TTC549 (cell line): ENCODE measurements around the gene CACFD1.

Experiments used
- FAIRE-seq: peaks from 2 replicates; lab custom pipeline; 2012; peaks lifted over from hg19 to GRCh38; lab: Jason Lieb, UNC

CACFD1 gene

DNA sequence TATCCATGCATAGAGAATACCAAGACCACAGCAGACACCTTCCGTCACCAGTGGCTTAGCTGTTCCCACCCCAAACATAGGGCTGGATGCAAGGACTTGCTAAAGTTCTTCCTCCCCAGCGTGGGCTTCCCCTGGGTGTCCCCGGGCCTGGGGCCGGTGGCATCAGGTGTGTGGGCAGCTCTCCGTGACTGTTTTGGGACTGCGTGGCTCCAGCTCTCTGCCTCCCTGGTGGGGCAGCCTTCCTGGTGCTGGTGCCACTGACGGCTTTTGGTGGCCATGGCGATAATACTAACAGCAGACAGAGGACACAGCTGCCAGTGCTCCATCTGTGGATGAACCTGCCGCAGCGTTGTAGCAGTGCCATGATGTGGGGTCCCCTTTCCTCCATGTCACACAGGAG lies 4.9 kb downstream of the CACFD1 start:
- no peak for FAIRE-seq

DNA sequence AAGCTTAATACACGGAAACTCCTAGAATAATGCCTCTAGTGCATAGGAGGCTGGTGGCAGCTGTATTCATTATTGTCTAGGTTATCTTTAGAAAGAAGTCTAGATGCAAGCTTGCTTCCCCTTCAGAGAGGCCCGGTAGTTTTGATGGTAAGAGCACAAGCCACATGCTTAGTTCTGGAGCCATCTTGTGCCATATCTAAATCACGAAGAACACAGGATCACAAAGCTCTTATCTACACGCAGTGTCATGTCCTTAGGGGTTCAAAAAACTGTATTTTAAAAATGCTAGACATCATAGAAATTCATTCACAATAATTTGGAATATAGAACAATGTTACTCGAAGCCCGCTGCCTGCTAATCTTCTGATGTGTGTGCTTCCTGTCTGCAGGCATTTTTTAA lies 6.2 kb downstream of the CACFD1 start:
- no peak for FAIRE-seq

DNA sequence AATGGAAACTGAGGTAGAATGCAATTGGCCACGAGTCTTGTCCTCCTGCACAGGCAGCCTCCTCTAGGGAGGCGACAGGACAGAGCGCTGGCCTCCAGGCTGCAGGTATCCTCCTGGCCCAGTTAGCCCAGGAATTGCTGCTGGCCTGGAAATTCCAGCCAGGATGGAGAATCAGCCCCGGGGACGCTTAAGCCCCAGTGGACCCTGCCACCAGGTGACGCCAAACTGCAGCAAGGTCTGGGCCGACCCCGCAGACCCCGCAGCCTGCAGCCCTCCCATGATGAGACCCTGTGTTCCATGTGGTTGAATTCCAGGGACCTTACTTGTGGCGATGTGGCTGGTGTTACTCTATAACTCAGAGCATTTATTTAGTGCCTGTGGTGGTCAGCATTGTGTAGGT lies 7.3 kb downstream of the CACFD1 start:
- FAIRE-seq, result no peak

DNA sequence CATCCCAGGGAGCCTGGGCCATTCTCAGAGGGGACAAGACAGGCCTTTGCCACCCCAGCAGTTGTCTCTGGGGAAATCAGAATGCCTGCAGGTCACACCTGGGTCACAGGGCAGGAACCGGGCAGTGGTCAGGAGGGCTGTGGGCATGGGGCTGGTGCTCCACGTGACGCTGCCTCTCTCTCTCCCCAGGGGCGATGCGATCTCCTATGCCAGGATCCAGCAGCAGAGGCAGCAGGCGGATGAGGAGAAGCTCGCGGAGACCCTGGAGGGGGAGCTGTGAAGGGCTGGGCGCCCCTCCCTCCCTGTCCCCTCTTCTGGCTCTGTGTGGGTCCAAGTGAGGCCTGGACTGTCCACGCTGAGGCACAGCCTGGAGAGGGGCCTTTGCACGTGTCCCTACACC lies 8.6 kb downstream of the CACFD1 start:
- FAIRE-seq, result no peak

DNA sequence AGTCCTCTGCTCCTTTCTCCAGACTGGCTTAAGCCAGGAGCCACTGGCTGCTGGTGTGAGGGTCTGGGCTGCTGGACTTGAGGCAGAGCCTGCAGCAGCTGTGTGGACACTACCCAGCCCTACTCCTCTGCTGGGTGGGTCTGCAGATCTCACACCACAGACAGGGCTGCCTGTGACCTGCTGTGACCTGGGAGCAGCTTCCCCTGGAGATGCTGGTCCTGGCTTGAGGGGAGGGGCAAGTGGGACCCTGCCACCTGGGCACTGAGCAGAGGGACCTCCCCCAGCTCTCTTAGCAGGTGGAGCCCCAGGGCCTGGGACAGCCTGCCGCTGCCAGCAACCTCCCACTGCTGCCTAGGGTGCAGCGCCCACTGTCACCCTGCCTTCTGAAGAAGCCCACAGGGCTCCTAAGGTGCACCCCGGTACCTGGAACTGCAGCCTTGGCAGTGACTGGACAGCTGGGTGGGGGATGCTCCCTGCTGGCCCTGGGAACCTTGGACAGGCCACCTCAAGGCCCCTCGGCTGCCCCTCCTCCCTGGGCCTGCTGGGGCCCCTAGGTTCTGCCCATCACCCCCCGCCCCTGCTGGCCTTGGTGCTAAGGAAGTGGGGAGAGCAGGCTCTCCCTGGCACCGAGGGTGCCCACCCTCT lies 9.1 kb downstream of the CACFD1 start:
- no peak for FAIRE-seq

DNA sequence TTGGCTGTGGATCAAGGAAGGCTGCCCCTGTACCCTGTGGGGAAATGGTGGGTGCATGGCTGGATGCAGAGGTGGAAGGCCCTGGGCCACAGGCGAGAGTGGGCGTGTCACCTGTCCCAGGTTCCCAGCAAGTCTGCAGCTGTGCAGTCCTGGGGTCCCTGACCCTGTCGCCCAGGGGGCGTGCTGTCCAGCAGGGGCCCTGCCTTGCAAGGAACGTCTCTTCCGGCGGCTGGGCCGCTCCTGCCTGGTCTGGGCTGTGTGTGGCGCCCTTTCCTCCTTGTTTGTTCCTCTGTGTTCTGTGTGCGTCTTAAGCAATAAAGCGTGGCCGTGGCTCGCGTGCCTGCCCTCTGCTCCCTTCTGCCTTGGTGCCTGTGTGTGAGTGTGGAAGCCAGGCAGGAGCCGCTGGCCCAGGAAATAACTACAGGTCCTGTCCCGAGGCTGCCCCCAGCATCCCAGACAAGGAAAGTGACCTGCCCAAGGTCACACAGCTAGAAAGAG lies 10.7 kb downstream of the CACFD1 start:
- no peak for FAIRE-seq

DNA sequence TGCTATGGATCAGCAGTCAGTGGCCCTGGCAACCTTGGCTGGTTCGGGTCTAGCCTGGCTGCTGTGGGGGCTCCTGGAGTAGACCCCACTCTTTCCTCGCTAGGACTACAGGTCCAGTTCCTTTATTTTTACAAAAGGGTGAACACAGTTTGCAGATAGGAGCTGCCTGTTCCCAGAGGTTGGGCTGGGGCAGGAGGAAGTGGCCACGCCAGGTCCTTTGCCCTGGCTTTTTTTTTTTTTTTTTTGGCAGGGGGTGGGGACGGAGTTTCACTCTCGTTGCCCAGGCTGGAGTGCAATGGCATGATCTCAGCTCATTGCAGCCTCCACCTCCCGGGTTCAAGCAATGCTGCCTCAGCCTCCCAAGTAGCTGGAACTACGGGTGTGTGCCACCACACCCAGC lies 11.2 kb downstream of the CACFD1 start:
- no peak for FAIRE-seq

DNA sequence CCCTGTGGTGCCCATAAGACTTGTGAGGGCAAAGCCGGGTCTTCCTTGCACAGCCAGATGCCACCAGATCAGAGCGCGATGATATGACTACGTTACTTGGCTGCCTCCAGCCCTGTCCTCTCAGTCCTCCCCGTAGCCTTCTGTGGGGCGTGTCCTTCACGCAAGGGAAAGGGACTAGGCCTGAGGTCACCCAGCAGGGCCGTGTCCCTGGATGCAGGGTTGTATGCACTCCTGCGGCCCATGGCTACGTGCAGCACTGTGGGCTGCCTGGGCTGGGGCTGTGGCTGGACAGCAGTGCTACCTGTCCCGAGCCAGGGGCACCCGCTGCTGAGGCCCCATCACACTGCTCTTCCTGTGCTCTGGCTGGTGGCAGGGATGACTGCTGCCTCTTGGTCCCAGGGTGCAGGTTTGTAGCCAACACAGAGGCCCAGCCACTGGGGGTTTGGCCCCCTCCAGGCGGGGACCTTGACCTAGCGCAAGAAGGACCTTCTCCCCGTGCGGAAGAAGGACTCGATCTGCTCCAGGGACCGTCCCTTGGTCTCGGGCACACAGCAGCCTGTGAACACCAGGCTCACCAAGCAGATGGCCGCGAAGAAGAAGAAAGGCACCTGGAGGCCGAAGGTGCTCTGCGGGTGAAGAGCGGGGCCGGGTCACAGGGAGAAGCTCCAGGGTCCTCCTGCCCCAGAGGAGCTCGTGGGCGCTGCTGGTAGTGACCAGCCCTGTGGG lies 11.9 kb downstream of the CACFD1 start:
- no peak for FAIRE-seq

DNA sequence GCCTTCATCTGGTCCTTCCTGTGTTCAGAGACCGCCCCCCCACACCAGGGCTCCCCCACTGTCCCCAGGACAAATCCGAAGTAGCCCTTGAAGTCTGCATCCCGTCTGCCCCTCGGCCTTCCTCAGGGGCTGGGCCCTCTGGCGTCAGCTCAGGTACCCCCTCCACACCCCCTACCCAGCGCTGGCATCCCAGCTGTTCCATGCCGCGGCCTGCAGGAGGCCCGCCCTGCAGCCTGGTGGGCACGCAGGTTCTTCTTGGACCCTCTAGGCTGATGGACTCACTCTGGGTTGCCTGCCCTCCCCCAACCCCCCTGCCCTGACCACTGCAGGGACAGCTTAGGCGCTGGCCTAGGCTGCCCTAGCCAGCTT lies 12.5 kb downstream of the CACFD1 start:
- FAIRE-seq, result no peak

DNA sequence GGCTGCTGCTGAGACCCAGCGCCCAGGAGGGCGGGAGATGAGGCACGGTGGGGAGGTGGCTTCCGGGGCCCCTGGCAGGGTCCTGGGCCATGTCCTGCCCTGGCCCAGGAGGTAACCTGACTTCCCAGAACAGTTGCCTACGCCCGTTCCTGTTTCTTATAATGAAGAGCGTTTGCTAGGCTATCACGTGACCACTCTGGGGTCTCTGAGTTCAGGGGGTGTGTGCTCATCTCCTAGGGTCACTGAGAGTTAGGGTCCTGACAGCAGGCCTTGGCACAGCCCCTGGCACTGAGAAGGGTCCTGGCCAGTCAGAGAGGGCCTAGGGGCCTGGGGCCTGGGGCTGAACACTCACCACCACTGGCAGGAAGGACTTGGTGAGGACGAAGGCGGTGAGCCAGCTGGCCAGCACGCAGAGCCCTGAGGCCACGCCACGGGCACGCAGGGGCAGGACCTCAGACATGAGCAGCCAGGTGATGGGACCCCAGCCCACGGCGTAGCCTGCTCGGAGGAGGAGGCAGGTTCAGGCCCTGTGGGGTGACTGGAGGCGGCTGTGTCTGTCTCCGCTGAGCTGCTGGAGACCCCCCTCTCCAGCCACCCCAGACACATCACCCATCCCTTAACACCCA lies 13.1 kb downstream of the CACFD1 start:
- no peak for FAIRE-seq

DNA sequence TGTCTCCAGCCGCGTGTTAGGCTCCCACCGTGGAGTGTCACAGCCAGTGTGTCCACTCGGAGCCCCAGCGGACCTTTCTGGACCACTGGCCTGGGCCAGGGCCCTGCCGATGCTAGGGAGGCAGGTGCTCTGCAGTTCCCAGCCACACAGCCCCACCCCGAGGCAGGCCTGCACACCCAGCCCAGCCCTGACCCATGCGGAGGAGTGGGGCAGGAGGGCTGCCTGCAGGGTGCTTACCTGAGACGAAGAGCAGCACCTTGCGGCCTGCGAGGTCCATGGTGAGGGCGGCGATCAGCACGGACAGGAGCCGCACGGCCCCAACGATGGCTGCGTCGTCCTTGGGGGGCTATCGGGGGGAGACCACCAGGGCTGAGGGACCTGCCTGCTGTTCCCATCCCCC lies 14.0 kb downstream of the CACFD1 start:
- no peak for FAIRE-seq

DNA sequence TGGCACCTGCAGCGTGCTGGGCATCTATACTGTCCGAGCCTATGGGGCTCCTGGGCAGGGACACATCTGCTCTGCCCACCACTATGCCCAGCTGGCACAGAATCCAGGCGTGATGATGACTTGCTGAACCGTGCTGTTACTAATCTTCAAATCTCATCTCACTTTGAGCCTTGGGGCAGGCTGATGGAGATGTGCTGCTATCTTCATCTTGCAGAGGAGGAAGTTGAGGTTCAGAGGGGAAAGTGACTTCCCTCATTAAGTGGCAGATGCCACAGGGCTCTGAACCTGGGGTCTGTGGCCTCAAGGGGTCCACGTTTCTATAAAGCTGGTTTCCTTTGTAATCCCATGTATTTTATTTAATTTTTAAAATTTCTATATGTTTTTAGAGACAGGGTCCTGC lies 14.4 kb downstream of the CACFD1 start:
- no peak for FAIRE-seq

DNA sequence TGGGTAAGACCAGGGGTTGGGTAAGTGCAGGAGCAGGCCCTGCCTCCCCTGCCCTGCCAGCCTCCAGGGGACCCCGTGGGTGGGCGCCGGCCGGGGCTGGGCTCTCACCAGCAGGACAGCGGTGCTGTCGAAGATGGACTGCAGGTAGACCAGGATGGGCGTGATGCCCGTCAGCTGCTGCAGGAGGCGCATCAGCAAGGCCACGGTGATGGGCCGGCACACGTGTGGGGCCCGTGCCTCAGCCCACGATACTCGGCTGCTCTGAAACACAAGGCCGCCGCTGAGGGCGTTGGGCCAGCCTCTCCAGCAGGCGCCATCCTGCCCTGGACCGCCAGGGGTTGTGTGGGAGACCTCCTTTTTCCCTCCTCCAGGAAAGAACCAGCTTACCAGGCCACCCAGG lies 15.1 kb downstream of the CACFD1 start:
- no peak for FAIRE-seq

DNA sequence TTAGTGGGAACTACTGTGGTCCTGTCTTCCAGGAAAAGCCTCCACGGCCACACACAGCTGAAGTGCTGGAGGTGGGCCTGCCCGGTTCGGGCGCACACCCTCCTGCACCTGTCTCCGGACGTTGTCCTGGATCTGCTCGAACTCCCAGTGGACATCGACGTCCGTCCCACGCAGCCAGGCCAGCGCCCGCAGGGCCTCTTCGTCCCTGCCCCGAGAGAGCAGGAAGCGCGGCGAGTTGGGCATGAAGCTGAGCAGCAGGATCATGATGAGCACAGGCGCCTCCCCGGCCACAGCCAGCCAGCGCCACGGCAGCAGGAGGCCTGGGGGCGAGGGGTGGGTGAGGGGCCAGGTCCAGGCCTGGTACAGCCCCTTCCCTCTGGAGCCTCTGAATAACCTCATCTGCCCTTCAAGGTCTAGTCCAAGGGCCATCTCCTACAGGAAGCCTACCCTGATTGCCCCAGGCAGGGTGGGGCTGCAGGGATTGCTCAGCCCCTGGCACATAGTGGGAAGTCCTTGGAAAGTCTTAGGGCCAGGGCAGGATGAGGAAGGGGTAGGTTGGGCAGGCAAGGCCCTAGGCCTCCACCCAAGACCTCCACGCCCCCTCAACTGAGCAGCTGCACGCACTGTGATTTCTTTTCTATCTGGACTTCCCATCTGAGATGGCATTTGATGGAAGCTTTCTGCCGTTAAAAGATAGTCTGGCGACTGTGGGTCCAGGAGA lies 15.7 kb downstream of the CACFD1 start:
- no peak for FAIRE-seq

DNA sequence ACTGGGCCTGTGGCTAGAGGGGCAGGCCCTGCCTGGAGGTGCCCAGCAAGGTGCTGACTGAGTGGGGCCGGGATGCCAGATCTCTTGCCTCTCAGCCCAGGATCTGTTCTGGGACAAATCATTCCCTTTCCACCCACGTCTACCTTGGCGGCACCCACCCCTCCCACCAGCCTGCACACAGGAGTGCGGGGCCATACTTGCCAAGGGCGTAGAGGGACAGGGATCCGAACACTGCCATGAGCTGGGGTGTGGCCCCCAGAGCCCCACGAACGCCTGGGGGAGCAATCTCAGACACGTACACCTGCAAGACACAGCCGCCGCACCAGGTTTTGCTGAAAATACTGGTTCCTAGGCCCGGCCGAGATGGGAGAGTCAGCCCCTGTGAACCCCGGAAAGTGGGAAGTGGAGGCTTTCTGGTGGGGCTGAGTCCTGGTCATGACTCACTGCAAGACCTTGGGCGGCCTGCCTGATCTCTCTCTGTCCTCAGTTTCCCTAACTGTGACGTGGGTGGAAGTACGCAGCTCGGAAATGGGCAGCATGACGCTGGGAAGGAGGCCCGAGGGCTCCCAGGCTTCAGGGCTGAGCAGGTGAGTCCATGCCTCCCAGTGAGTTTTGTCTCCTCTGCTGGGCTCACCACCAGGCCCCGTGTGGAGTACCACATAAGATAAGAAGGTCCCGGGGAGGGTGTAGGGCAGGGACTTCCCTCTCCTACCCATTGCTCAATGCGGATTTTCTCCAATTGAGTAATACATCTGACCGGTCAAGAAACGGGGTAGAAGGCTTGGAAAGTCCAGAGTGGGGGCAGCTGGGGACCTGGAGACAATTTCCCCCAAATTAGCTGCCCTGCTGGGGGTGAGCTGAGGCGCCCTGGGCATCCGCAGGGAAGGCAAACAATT lies 16.5 kb downstream of the CACFD1 start:
- no peak for FAIRE-seq

DNA sequence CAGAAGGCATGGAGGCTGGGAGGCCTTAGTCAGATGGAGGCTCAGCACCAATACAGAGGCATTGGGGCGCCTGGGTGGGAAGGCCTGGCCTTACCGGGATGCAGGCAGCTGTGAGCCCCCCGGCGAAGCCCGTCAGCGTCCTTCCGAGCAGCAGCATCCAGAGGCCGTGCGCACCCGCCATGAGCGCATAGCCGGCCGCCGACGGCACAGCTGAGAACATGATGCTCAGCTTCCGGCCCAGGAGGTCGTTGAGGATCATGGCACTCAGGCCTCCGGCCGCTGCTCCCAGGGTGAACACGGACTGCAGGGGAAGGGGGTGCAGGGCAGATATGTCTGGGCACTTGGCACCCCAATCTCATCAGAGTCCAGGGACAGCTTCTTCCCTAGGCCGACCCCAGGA lies 17.2 kb downstream of the CACFD1 start:
- no peak for FAIRE-seq

DNA sequence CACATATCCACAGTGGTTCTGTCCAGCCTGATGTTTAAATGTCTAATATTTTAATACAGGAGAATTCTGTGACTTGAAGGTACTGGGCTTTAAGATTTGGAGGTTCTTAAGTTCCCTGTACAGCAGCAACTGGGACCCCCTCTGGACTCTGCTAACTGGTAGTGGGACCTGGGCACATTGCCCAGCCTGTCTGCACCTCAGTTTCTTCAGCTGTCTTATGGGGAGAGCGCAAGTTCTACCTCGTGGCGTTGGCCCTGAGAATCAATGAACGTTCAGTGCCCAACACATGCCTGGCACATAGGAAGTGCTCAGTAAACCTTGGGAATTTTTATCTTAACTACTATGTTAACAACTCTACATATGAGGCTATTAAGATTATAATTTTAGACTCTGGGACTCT lies 17.7 kb downstream of the CACFD1 start:
- no peak for FAIRE-seq

DNA sequence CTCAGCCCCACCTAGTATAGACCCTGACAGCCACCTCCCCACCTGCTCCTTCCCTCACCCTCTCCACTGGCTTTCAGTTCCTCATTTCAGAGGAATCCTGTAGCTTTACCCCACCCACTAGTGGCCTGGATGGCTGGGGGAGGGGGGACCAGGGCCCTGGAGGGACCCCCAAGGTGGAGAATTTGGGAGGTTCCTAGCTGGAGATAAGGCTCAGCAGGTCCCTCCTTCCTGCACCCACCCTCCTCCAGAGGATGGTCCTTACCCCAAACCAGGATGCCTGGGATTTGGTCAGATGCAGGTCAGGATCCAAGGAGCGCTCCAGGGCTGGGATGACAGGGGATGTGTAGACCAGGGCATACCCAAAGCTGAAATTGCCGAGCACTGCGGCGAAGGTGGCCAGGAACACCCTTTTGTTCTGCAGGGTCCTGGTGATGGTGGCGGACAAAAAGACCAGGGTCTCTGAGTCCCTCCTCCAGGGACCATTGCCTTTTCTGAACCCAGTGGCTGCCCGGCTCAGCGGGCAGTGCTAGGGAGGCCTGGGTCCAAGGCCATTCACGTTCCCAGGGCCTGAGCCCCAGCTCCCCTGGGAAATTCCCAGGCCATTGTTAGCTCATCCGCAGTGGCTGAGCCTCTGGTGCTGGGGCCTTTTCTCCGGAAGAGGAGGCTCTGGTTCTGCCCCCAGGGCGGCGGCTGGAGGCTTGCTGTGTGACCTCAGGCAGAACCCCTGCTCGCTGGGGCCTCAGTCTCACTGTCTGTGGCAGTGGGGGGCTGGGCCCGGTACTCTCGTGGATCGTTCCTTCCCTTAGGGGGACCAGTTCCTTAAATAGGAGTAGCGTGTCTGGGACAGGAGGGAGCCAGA lies 18.4 kb downstream of the CACFD1 start:
- FAIRE-seq, result no peak

DNA sequence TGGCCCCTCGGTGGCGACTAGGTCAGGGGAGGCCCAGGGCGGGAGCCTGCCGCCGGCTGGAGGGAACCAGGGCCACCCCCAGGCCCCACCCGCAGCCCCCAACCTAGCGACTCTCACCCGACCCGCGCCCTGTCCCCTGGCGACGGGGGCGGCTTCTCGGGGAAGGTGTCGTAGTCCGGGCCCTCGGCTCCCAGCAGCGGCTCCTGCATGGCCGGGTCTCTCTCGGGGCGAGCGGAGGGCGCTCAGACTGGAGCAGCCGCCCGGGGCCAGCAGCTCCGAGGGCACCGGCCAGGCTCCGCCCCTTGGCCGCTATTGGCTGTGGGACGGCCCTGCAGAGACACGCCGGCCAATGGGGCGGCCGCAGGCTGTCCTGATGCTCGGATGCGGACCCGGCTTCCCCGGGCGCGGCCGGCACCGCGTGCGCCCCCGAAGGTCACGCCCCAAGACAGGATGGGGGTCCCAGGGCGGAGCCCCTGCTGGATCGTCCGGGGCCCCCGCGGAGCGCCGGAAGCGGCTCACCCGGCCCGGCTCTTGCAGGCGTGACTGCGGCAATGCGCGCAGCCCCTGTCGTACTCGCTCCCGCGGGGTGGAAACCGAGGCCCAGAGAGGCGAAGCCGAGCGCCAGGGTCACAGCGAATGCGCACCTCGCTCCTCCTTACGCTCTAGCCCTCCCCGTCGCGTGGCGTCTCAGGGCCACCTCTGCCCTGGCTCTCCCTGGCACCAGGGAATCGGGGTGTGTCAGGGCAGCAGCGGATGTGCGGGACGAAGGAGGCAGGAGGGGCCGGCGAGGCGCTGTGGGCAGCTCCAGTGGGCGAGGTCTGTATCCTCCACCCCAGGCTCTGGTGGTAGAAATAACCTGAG lies 19.3 kb downstream of the CACFD1 start, which contains the start of gene SLC2A6:
Gene SLC2A6, minus strand, starts transcription at position 249 of the 861 bp plus-strand sequence. Its CDS starts 40 bp downstream, at position 209.
- FAIRE-seq, result no peak

DNA sequence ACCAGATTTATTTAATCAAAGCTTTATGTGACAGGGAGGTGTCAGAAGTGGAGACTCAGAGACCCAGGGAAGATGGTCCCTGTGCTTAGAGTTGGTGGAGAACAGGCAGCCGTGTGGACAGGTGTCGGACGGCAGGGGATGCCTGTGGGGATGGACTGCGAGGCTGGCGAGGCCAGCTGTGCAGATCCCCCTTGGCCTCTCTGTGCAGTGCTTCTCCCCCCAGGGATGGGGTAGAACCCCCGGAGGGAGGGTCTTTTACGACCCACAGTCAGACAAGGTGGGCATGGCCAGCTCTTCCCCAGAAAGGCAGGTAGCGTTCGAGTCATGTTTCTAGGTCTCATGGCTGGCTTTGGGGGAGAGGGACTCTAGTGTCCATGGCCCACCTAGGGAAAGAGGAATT lies 23.8 kb downstream of the CACFD1 start:
- FAIRE-seq, result no peak
